Osteoblast (primary cell): ENCODE data around the gene TTC33. TPM values are rescaled to one million over a fixed set of nuclear protein-coding genes. Genes with fewer than 3 reads are reported as not detected.

Source experiments
- DNase-seq: peaks from one replicate; pipeline ENCODE4 v3.0.0; 2011; ENCODE audit warnings: low spot score, mixed read lengths; ENCODE audit not compliant: insufficient read length; ENCODE audit errors: missing footprints
- H2AFZ ChIP-seq: 2 replicates; pipeline ENCODE4 v1.6.0; 2011; ENCODE audit warnings: mild to moderate bottlenecking, low read length
- H3K27ac ChIP-seq: 2 replicates; pipeline ENCODE4 v1.5.1; 2011; ENCODE audit warnings: mild to moderate bottlenecking, low read depth, low read length, moderate library complexity
- H3K27me3 ChIP-seq: 2 replicates; pipeline ENCODE4 v1.6.0; 2012; ENCODE audit warnings: mild to moderate bottlenecking, control low read depth, inconsistent platforms, low read length, moderate library complexity; ENCODE audit not compliant: insufficient read depth
- H3K36me3 ChIP-seq: 2 replicates; pipeline ENCODE4 v1.5.1; 2011; ENCODE audit warnings: mild to moderate bottlenecking, low read length, control low read depth, moderate library complexity; ENCODE audit not compliant: insufficient read depth
- H3K4me1 ChIP-seq: 2 replicates; pipeline ENCODE4 v1.5.1; 2011; ENCODE audit warnings: mild to moderate bottlenecking, low read length, control low read depth, moderate library complexity; ENCODE audit not compliant: insufficient read depth
- H3K4me2 ChIP-seq: 2 replicates; pipeline ENCODE4 v1.6.0; 2011; ENCODE audit warnings: mild to moderate bottlenecking, low read length; ENCODE audit not compliant: insufficient read depth
- H3K4me3 ChIP-seq: fragments of 200-600 bp; sonication (generic); 3 replicates; pipeline ENCODE4 v1.5.1; 2012; ENCODE audit warnings: mild to moderate bottlenecking, low read length, inconsistent platforms; ENCODE audit not compliant: insufficient read depth
- H3K79me2 ChIP-seq: 2 replicates; pipeline ENCODE4 v1.6.0; 2012; ENCODE audit warnings: mild to moderate bottlenecking, low read length, control low read depth, inconsistent platforms; ENCODE audit not compliant: insufficient read depth
- H3K9me3 ChIP-seq: 2 replicates; pipeline ENCODE4 v1.5.1; 2011; ENCODE audit warnings: low read depth, low read length, control low read depth
- H4K20me1 ChIP-seq: 2 replicates; pipeline ENCODE4 v1.6.0; 2012; ENCODE audit warnings: mild to moderate bottlenecking, low read length, control low read depth; ENCODE audit not compliant: insufficient read depth
- CTCF ChIP-seq: IDR thresholded peaks from 2 replicates; pipeline ENCODE4 v1.5.1; 2011; ENCODE audit warnings: mild to moderate bottlenecking, low read depth, low read length, moderate library complexity; ENCODE audit errors: extremely low read depth
- total RNA-seq: library from RNA; depleted of rRNA; stranded (reverse); fragments of >200 nt; gene quantifications from 2 replicates; pipeline ENCODE4 v1.2.3, GENCODE V29; 2012

Gene TTC33
- total RNA-seq, 1 donor, result 14.5 TPM

- Histone ChIP-seq H3K79me2 (no peaks in the 10 kb centered on the region), H2AFZ (peak overlapping the region; percentile 9), H3K27me3 (no peaks in the 10 kb centered on the region), H3K36me3 (no peaks in the 10 kb centered on the region), H4K20me1 (no peaks in the 10 kb centered on the region), H3K4me1 (peaks cover 26% of the 10 kb centered on the region), H3K4me2 (peak overlapping the region; percentile 48), H3K4me3 (no peak overlapping the region), H3K27ac (no peak overlapping the region), H3K9me3 (no peaks in the 10 kb centered on the region)
- no peak for DNase-seq
- no peak for TF ChIP-seq CTCF
Measured at GRCh38 chr5:40618926-40619325, 136.8 kb downstream of the TTC33 start.

GRCh38 chr5:40616781-40617180 is 139.0 kb downstream of the TTC33 start:
- H2AFZ ChIP-seq, result no peak overlapping the region
- H3K27me3 ChIP-seq, result no peaks in the 10 kb centered on the region
- no peaks in the 10 kb centered on the region for H3K79me2 ChIP-seq
- no peaks in the 10 kb centered on the region for H4K20me1 ChIP-seq
- TF ChIP-seq CTCF, result no peak
- no peaks in the 10 kb centered on the region for H3K36me3 ChIP-seq
- H3K27ac ChIP-seq, result no peak overlapping the region
- peaks cover 26% of the 10 kb centered on the region for H3K4me1 ChIP-seq
- no peak overlapping the region for H3K4me2 ChIP-seq
- no peaks in the 10 kb centered on the region for H3K9me3 ChIP-seq
- H3K4me3 ChIP-seq, result no peak overlapping the region
- DNase-seq, result no peak

GRCh38 chr5:40615586-40616170 is 140.1 kb downstream of the TTC33 start:
- no peaks in the 10 kb centered on the region for H3K36me3 ChIP-seq
- H3K4me2 ChIP-seq, result peak overlapping the region; percentile 52
- no peaks in the 10 kb centered on the region for H4K20me1 ChIP-seq
- no peaks in the 10 kb centered on the region for H3K9me3 ChIP-seq
- peak overlapping the region; percentile 37 for H2AFZ ChIP-seq
- TF ChIP-seq CTCF, result no peak
- DNase-seq, result peak; percentile 29
- H3K27me3 ChIP-seq, result no peaks in the 10 kb centered on the region
- peaks cover 26% of the 10 kb centered on the region for H3K4me1 ChIP-seq
- no peaks in the 10 kb centered on the region for H3K79me2 ChIP-seq
- H3K27ac ChIP-seq, result no peak overlapping the region
- no peak overlapping the region for H3K4me3 ChIP-seq

GRCh38 chr5:40614923-40615585 is 140.7 kb downstream of the TTC33 start:
- H3K27me3 ChIP-seq, result no peaks in the 10 kb centered on the region
- no peak overlapping the region for H3K27ac ChIP-seq
- peaks cover 21% of the 10 kb centered on the region for H3K4me1 ChIP-seq
- no peak overlapping the region for H2AFZ ChIP-seq
- H3K36me3 ChIP-seq, result no peaks in the 10 kb centered on the region
- H3K9me3 ChIP-seq, result no peaks in the 10 kb centered on the region
- no peak for DNase-seq
- TF ChIP-seq CTCF, result no peak
- H3K79me2 ChIP-seq, result no peaks in the 10 kb centered on the region
- H4K20me1 ChIP-seq, result no peaks in the 10 kb centered on the region
- H3K4me2 ChIP-seq, result peak overlapping the region; percentile 52
- no peak overlapping the region for H3K4me3 ChIP-seq
